H9 (cell line): ENCODE measurements around the gene RFX8. TPM values are rescaled to one million over a fixed set of nuclear protein-coding genes. Genes with fewer than 3 reads are reported as not detected.

ENCODE experiments used
- DNase-seq: peaks from one replicate; pipeline ENCODE4 v3.0.0-alpha.2; 2017
- H2AFZ ChIP-seq: one replicate; pipeline ENCODE4 v1.6.1; 2013; ENCODE audit warnings: mild to moderate bottlenecking, low read length, control low read depth, moderate library complexity
- H2AK5ac ChIP-seq: 2 replicates; pipeline ENCODE4 v1.6.1; 2013; ENCODE audit warnings: low read length, control low read depth, mixed read lengths; ENCODE audit not compliant: insufficient read length
- H2BK120ac ChIP-seq: one replicate; pipeline ENCODE4 v1.6.1; 2013; ENCODE audit warnings: low read depth, mild to moderate bottlenecking, low read length, control low read depth, inconsistent platforms; ENCODE audit not compliant: poor library complexity, severe bottlenecking
- H2BK12ac ChIP-seq: 2 replicates; pipeline ENCODE4 v1.6.1; 2013; ENCODE audit warnings: low read length, control low read depth, mixed read lengths, low read depth; ENCODE audit not compliant: insufficient read length
- H2BK15ac ChIP-seq: 2 replicates; pipeline ENCODE4 v1.6.1; 2013; ENCODE audit warnings: low read depth, low read length, control low read depth
- H2BK20ac ChIP-seq: one replicate; pipeline ENCODE4 v1.6.1; 2013; ENCODE audit warnings: low read depth, mild to moderate bottlenecking, low read length, control low read depth, inconsistent platforms; ENCODE audit not compliant: poor library complexity, severe bottlenecking
- H2BK5ac ChIP-seq: 2 replicates; pipeline ENCODE4 v1.6.1; 2013; ENCODE audit warnings: low read length, control low read depth, mixed read lengths; ENCODE audit not compliant: insufficient read length
- H3K14ac ChIP-seq: 2 replicates; pipeline ENCODE4 v1.6.1; 2013; ENCODE audit warnings: low read length, control low read depth; ENCODE audit not compliant: insufficient read depth
- H3K18ac ChIP-seq: 2 replicates; pipeline ENCODE4 v1.6.1; 2013; ENCODE audit warnings: low read depth, mild to moderate bottlenecking, mixed read lengths, low read length, control low read depth; ENCODE audit not compliant: insufficient read length
- H3K23ac ChIP-seq: 2 replicates; pipeline ENCODE4 v1.6.1; 2013; ENCODE audit warnings: low read length, control low read depth, mixed read lengths, low read depth; ENCODE audit not compliant: insufficient read length
- H3K23me2 ChIP-seq: 2 replicates; pipeline ENCODE4 v1.6.1; 2013; ENCODE audit warnings: low read depth, mild to moderate bottlenecking, mixed read lengths, low read length, control low read depth; ENCODE audit not compliant: insufficient read length, poor library complexity, severe bottlenecking
- H3K27ac ChIP-seq: 2 replicates; pipeline ENCODE4 v1.5.1; 2013; ENCODE audit warnings: low read length, control low read depth, mixed read lengths, low read depth; ENCODE audit not compliant: insufficient read length
- H3K27me3 ChIP-seq: 2 replicates; pipeline ENCODE4 v1.6.1; 2013; ENCODE audit warnings: low read length, control low read depth, inconsistent platforms; ENCODE audit not compliant: insufficient read depth
- H3K4ac ChIP-seq: 2 replicates; pipeline ENCODE4 v1.6.1; 2013; ENCODE audit warnings: low read depth, mild to moderate bottlenecking, control low read depth, inconsistent platforms, low read length, moderate library complexity
- H3K4me1 ChIP-seq: 2 replicates; pipeline ENCODE4 v1.6.1; 2013; ENCODE audit warnings: low read length, control low read depth, inconsistent platforms; ENCODE audit not compliant: insufficient read depth
- H3K4me2 ChIP-seq: 2 replicates; pipeline ENCODE4 v1.6.1; 2013; ENCODE audit warnings: low read length, control low read depth, mixed read lengths; ENCODE audit not compliant: insufficient read length, insufficient read depth
- H3K56ac ChIP-seq: 2 replicates; pipeline ENCODE4 v1.6.1; 2013; ENCODE audit warnings: low read depth, mild to moderate bottlenecking, mixed read lengths, low read length, control low read depth; ENCODE audit not compliant: insufficient read length
- H3K79me1 ChIP-seq: 2 replicates; pipeline ENCODE4 v1.6.1; 2013; ENCODE audit warnings: low read depth, mild to moderate bottlenecking, moderate library complexity, low read length, control low read depth, inconsistent platforms; ENCODE audit not compliant: insufficient read depth, poor library complexity, severe bottlenecking
- H3K79me2 ChIP-seq: 2 replicates; pipeline ENCODE4 v1.6.1; 2013; ENCODE audit warnings: low read length, control low read depth, inconsistent platforms; ENCODE audit not compliant: insufficient read depth
- H3K9ac ChIP-seq: 2 replicates; pipeline ENCODE4 v1.6.1; 2013; ENCODE audit warnings: low read length, control low read depth, mixed read lengths; ENCODE audit not compliant: insufficient read length; ENCODE audit errors: extremely low read depth
- H3K9me3 ChIP-seq: one replicate; pipeline ENCODE4 v1.6.1; 2013; ENCODE audit warnings: low read depth, low read length, inconsistent platforms; ENCODE audit not compliant: control insufficient read depth
- H3T11ph ChIP-seq: one replicate; pipeline ENCODE4 v1.6.1; 2013; ENCODE audit warnings: mild to moderate bottlenecking, low read length, control low read depth, inconsistent platforms
- H4K20me1 ChIP-seq: one replicate; pipeline ENCODE4 v1.6.1; 2013; ENCODE audit not compliant: control insufficient read depth, insufficient read length, insufficient read depth
- H4K5ac ChIP-seq: 2 replicates; pipeline ENCODE4 v1.6.1; 2013; ENCODE audit warnings: low read depth, mild to moderate bottlenecking, mixed read lengths, low read length, control low read depth; ENCODE audit not compliant: insufficient read length
- H4K8ac ChIP-seq: replicated peaks from 2 replicates; pipeline ENCODE4 v1.6.1; 2013; ENCODE audit warnings: low read length, control low read depth, mixed read lengths, low read depth; ENCODE audit not compliant: insufficient read length
- H4K91ac ChIP-seq: 2 replicates; pipeline ENCODE4 v1.6.1; 2013; ENCODE audit warnings: low read depth, mild to moderate bottlenecking, moderate library complexity, mixed read lengths, low read length, control low read depth; ENCODE audit not compliant: insufficient read length
- H3K27ac Mint-ChIP-seq, 3 experiments: 2 replicates in 2 of 3; 3 replicates in 1 of 3; pipeline ENCODE4 v1.8.0; 2020 to 2021; ENCODE audit warnings: mixed read lengths in 3 of 3, mild to moderate bottlenecking in 1 of 3, moderate library complexity in 1 of 3
- H3K27me3 Mint-ChIP-seq: 2 replicates; pipeline ENCODE4 v1.8.0; 2021; ENCODE audit warnings: low read depth, mild to moderate bottlenecking, moderate library complexity, mixed read lengths
- H3K36me3 Mint-ChIP-seq, 3 experiments: 2 replicates in 2 of 3; 3 replicates in 1 of 3; pipeline ENCODE4 v1.8.0; 2020 to 2021; ENCODE audit warnings: low read depth in 3 of 3, mixed read lengths in 3 of 3; ENCODE audit not compliant: insufficient read depth in 1 of 3
- H3K4me1 Mint-ChIP-seq, 2 experiments: 2 replicates each; pipeline ENCODE4 v1.8.0; 2020; ENCODE audit warnings: mixed read lengths in 2 of 2
- H3K4me3 Mint-ChIP-seq, 2 experiments: 2 replicates in 1 of 2; 3 replicates in 1 of 2; pipeline ENCODE4 v1.8.0; 2020 to 2021; ENCODE audit warnings: mild to moderate bottlenecking in 2 of 2, mixed read lengths in 2 of 2, moderate library complexity in 1 of 2
- H3K9me3 Mint-ChIP-seq, 2 experiments: 2 replicates in 1 of 2; 3 replicates in 1 of 2; pipeline ENCODE4 v1.8.0; 2020; ENCODE audit warnings: mild to moderate bottlenecking in 2 of 2, mixed read lengths in 2 of 2, moderate library complexity in 1 of 2
- CTCF ChIP-seq: fragments of 200-600 bp; sonication (generic); conservative IDR thresholded peaks from 3 replicates; pipeline ENCODE4 v1.8.0; 2021; ENCODE audit warnings: antibody characterized with exemption, mild to moderate bottlenecking
- WGBS: extraction: QIAGEN DNeasy Blood & Tissue Kit; methylation state at CpG from one replicate; pipeline ENCODE4 v1.1.7; 2013; ENCODE audit warnings: missing lambda C conversion rate, low lambda C conversion rate, mixed read lengths; ENCODE audit not compliant: insufficient read length; ENCODE audit errors: extremely low coverage; 5-methylcytosine and 5-hydroxymethylcytosine counted together
- total RNA-seq: library from RNA; stranded (reverse); gene quantifications from 2 replicates; pipeline ENCODE4 v1.2.1, GENCODE V29; 2021

RFX8 gene
- total RNA-seq, 1 experiment from 2014 or later, result 0.22 TPM

- WGBS, result no CpG with 5 or more reads among the region's 1 CpG
- no peak overlapping the region for H3K23ac ChIP-seq
Measured at GRCh38 chr2:101464841-101465240, 10.1 kb downstream of the RFX8 start.

More at GRCh38 chr2:101464841-101465240, 10.1 kb downstream of the RFX8 start:
- no peak overlapping the region for H3K56ac ChIP-seq
- H3K4me2 ChIP-seq, result no peak overlapping the region
- no peaks in the 10 kb centered on the region for H4K20me1 ChIP-seq
- no peak overlapping the region for H2BK12ac ChIP-seq
- no peak overlapping the region for H3K27ac Mint-ChIP-seq
- no peaks in the 10 kb centered on the region for H3K9me3 Mint-ChIP-seq
- H3K14ac ChIP-seq, result no peak overlapping the region
- no peaks in the 10 kb centered on the region for H3K79me2 ChIP-seq
- no peak for TF ChIP-seq CTCF
- peaks cover 3% of the 10 kb centered on the region; the same call in 1 of the 2 replicates for H3K27me3 Mint-ChIP-seq
- H3K4ac ChIP-seq, result no peak overlapping the region
- no peak overlapping the region for H4K5ac ChIP-seq
- no peak overlapping the region for H3K9ac ChIP-seq
- H3K79me1 ChIP-seq, result no peaks in the 10 kb centered on the region
- DNase-seq, result no peak
- H3K4me3 Mint-ChIP-seq, result no peak overlapping the region
- H3K23me2 ChIP-seq, result no peaks in the 10 kb centered on the region
- H3K4me1 Mint-ChIP-seq, result peaks cover 30 to 31% of the 10 kb centered on the region in 2 experiments
- no peak overlapping the region for H2BK20ac ChIP-seq
- H2BK15ac ChIP-seq, result no peak overlapping the region
- no peak overlapping the region for H3K27ac ChIP-seq
- no peaks in the 10 kb centered on the region for H3K9me3 ChIP-seq
- no peak overlapping the region for H2BK120ac ChIP-seq
- no peak overlapping the region for H2BK5ac ChIP-seq
- H4K8ac ChIP-seq, result no peak overlapping the region
- H3K4me1 ChIP-seq, result peaks cover 8% of the 10 kb centered on the region; the same call in 1 of the 2 replicates
- H3T11ph ChIP-seq, result no peak overlapping the region
- no peaks in the 10 kb centered on the region for H3K27me3 ChIP-seq
- no peak overlapping the region for H4K91ac ChIP-seq
- no peak overlapping the region for H3K18ac ChIP-seq
- H3K36me3 Mint-ChIP-seq, result no peaks in the 10 kb centered on the region
- no peak overlapping the region for H2AK5ac ChIP-seq
- no peak overlapping the region for H2AFZ ChIP-seq
